ENCODE data around the gene SPEN.

- no peak for TF ChIP-seq CTCF (conservative IDR thresholded peaks at IDR 0.05 in 1 of 2, IDR thresholded peaks at IDR 0.05 in 1 of 2; ENCODE audit: extremely low read depth in 1 of 2, insufficient read depth in 1 of 2, low read depth in 1 of 2, low read length in 2 of 2)
- TF ChIP-seq EZH2 (IDR thresholded peaks at IDR 0.05; ENCODE audit: borderline replicate concordance, low read length) = no peak
Observed at GRCh38 chr1:15975358-15975804, 127.9 kb downstream of the SPEN start.
